IPS-18c (cell line): ENCODE results near the gene LCT.

Source experiments
- H3K4me3 ChIP-seq: 2 replicates; pipeline ENCODE4 v1.7.0; 2013; ENCODE audit warnings: low read depth, mild to moderate bottlenecking, low read length, moderate library complexity; ENCODE audit not compliant: insufficient read depth
- H3K9me3 ChIP-seq: one replicate; pipeline ENCODE4 v1.6.1; 2013; ENCODE audit warnings: mild to moderate bottlenecking, low read length, moderate library complexity; ENCODE audit not compliant: control insufficient read depth, insufficient read depth

Gene LCT

GRCh38 chr2:135843671-135844070, 6.7 kb upstream of the LCT start:
- Histone ChIP-seq H3K4me3 (no peak overlapping the region), H3K9me3 (no peaks in the 10 kb centered on the region)

- Histone ChIP-seq H3K4me3 (no peak overlapping the region), H3K9me3 (no peaks in the 10 kb centered on the region)
These were observed 3.6 kb upstream of the LCT start for GRCh38 chr2:135840601-135841000.

- no peak overlapping the region for H3K4me3 ChIP-seq
- no peaks in the 10 kb centered on the region for H3K9me3 ChIP-seq
These were observed 2.7 kb upstream of the LCT start for GRCh38 chr2:135839713-135840112.

- no peak overlapping the region for H3K4me3 ChIP-seq
- no peaks in the 10 kb centered on the region for H3K9me3 ChIP-seq
These were observed 1.5 kb upstream of the LCT start for GRCh38 chr2:135838502-135838901.

GRCh38 chr2:135832891-135833290, 4.1 kb downstream of the LCT start:
- H3K9me3 ChIP-seq: no peaks in the 10 kb centered on the region
- H3K4me3 ChIP-seq: no peak overlapping the region

- no peaks in the 10 kb centered on the region for H3K9me3 ChIP-seq
- no peak overlapping the region for H3K4me3 ChIP-seq
These were observed 5.7 kb downstream of the LCT start for GRCh38 chr2:135831180-135831812.

- Histone ChIP-seq H3K9me3 (no peaks in the 10 kb centered on the region), H3K4me3 (no peak overlapping the region)
These were observed 7.4 kb downstream of the LCT start for GRCh38 chr2:135829378-135830135.

GRCh38 chr2:135826544-135826943, 10.4 kb downstream of the LCT start:
- Histone ChIP-seq H3K4me3 (no peak overlapping the region), H3K9me3 (peaks cover 5% of the 10 kb centered on the region)

- no peak overlapping the region for H3K4me3 ChIP-seq
- H3K9me3 ChIP-seq: peaks cover 5% of the 10 kb centered on the region
These were observed 11.3 kb downstream of the LCT start for GRCh38 chr2:135825550-135826176.

- Histone ChIP-seq H3K9me3 (peaks cover 5% of the 10 kb centered on the region), H3K4me3 (no peak overlapping the region)
These were observed 11.9 kb downstream of the LCT start for GRCh38 chr2:135825131-135825530.

GRCh38 chr2:135822855-135823254, 14.1 kb downstream of the LCT start:
- Histone ChIP-seq H3K9me3 (peaks cover 5% of the 10 kb centered on the region), H3K4me3 (no peak overlapping the region)

GRCh38 chr2:135821190-135821589, 15.8 kb downstream of the LCT start:
- H3K4me3 ChIP-seq: no peak overlapping the region

GRCh38 chr2:135820003-135820618, 16.9 kb downstream of the LCT start:
- H3K4me3 ChIP-seq: no peak overlapping the region
- H3K9me3 ChIP-seq: peaks cover 5% of the 10 kb centered on the region

More at GRCh38 chr2:135821190-135821589, 15.8 kb downstream of the LCT start:
- H3K9me3 ChIP-seq: peaks cover 5% of the 10 kb centered on the region

GRCh38 chr2:135818937-135819610, 17.9 kb downstream of the LCT start:
- no peak overlapping the region for H3K4me3 ChIP-seq

GRCh38 chr2:135817951-135818350, 19.0 kb downstream of the LCT start:
- H3K4me3 ChIP-seq: no peak overlapping the region

More at GRCh38 chr2:135818937-135819610, 17.9 kb downstream of the LCT start:
- H3K9me3 ChIP-seq: peaks cover 8% of the 10 kb centered on the region

GRCh38 chr2:135817466-135817865, 19.5 kb downstream of the LCT start:
- Histone ChIP-seq H3K9me3 (peaks cover 2% of the 10 kb centered on the region), H3K4me3 (no peak overlapping the region)

More at GRCh38 chr2:135817951-135818350, 19.0 kb downstream of the LCT start:
- H3K9me3 ChIP-seq: peaks cover 5% of the 10 kb centered on the region

GRCh38 chr2:135815269-135815668, 21.7 kb downstream of the LCT start:
- no peak overlapping the region for H3K4me3 ChIP-seq
- H3K9me3 ChIP-seq: peaks cover 2% of the 10 kb centered on the region
